ENCODE measurements around the gene ARL3. TPM values are rescaled to one million over a fixed set of nuclear protein-coding genes. Genes with fewer than 3 reads are reported as not detected.
"Not testable (repeated sequence)": the region's sequence is repeated elsewhere in the genome, so short reads cannot be mapped to it uniquely, and the experiment has no call there.

The ARL3 gene
- total RNA-seq, 2 donors from 2014 or later = 4.8 to 5.6 TPM

- Histone ChIP-seq H3K9me3 (no peaks in the 10 kb centered on the region), H3K4me3 (peak overlapping the region; percentile 97), H3K4me1 (peaks cover 7% of the 10 kb centered on the region), H3K27me3 (no peaks in the 10 kb centered on the region), H3K27ac (no peak overlapping the region), H3K9ac (ENCODE audit: low read depth in 2 of 2, low read length in 2 of 2) (peak overlapping the region in 1 of 2 donors; percentile 99), H3K36me3 (no peaks in the 10 kb centered on the region)
- no peak for DNase-seq
- TF ChIP-seq, protein P1, sequence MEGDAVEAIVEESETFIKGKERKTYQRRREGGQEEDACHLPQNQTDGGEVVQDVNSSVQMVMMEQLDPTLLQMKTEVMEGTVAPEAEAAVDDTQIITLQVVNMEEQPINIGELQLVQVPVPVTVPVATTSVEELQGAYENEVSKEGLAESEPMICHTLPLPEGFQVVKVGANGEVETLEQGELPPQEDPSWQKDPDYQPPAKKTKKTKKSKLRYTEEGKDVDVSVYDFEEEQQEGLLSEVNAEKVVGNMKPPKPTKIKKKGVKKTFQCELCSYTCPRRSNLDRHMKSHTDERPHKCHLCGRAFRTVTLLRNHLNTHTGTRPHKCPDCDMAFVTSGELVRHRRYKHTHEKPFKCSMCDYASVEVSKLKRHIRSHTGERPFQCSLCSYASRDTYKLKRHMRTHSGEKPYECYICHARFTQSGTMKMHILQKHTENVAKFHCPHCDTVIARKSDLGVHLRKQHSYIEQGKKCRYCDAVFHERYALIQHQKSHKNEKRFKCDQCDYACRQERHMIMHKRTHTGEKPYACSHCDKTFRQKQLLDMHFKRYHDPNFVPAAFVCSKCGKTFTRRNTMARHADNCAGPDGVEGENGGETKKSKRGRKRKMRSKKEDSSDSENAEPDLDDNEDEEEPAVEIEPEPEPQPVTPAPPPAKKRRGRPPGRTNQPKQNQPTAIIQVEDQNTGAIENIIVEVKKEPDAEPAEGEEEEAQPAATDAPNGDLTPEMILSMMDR (IDR thresholded peaks at IDR 0.05) = no peak
- intact Hi-C loops (cut with DNase I) = no loop called here
Observed at GRCh38 chr10:102745157-102745556, 31.0 kb upstream of the ARL3 start.

- intact Hi-C loops (cut with DNase I) = no loop called here
- no peaks in the 10 kb centered on the region for H3K36me3 ChIP-seq
- H3K4me3 ChIP-seq = peak overlapping the region; percentile 97
- TF ChIP-seq, protein P1 (IDR thresholded peaks at IDR 0.05) = no peak
- peak overlapping the region; percentile 91 to 99 for H3K9ac ChIP-seq (ENCODE audit: low read depth in 2 of 2, low read length in 2 of 2)
- H3K27ac ChIP-seq = peak overlapping the region; percentile 79
- H3K9me3 ChIP-seq = no peaks in the 10 kb centered on the region
- no peaks in the 10 kb centered on the region for H3K27me3 ChIP-seq
- no peak for DNase-seq
- H3K4me1 ChIP-seq = peaks cover 7% of the 10 kb centered on the region
Observed at GRCh38 chr10:102744374-102745051, 30.3 kb upstream of the ARL3 start.

GRCh38 chr10:102743588-102744373, 29.6 kb upstream of the ARL3 start, which contains the start of gene WBP1L:
WBP1L (plus strand) TSS chr10:102743948; CDS start chr10:102744054, 106 bp downstream.
- H3K4me1 ChIP-seq = peaks cover 7% of the 10 kb centered on the region
- H3K9ac ChIP-seq (ENCODE audit: low read depth in 2 of 2, low read length in 2 of 2) = peak within 1 kb of the TSS; percentile 91 to 99
- peak within 1 kb of the TSS; percentile 79 for H3K27ac ChIP-seq
- intact Hi-C loops (cut with DNase I) = no loop called here
- no peaks in the 10 kb centered on the region for H3K27me3 ChIP-seq
- DNase-seq = peak; percentile 97
- H3K9me3 ChIP-seq = no peaks in the 10 kb centered on the region
- H3K4me3 ChIP-seq = peak within 1 kb of the TSS; percentile 97
- TF ChIP-seq, protein P1 (IDR thresholded peaks at IDR 0.05) = no peak
- no peaks in the 10 kb centered on the region for H3K36me3 ChIP-seq

DNA sequence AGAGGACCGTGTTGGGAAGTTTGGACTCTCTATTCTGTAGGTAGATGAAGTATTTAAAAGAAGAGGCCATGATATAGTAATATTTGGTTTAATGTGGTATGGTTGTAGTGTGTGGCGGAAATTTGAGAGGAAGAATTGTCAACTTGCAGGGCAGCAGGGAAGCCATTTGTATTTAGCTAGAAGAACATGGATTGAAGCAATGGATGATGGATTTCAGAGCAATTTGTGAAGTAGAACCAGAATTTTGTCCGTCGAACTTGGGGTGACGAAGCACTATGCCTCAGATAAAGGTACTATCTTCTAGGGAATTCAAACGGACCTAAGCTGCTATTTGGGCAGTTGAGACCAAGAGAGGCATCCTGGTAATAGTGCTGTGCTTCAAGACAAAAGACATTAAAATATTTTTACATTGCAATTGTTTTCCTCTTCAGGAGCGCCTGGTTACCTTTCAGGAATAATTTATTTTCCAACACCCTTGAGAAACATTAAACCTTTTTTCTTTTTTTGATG, 28.9 kb upstream of the ARL3 start:
- H3K9me3 ChIP-seq = no peaks in the 10 kb centered on the region
- no peaks in the 10 kb centered on the region for H3K27me3 ChIP-seq
- H3K4me3 ChIP-seq = peak overlapping the region; percentile 2
- DNase-seq = no peak
- intact Hi-C loops (cut with DNase I) = no loop called here
- no peak overlapping the region for H3K27ac ChIP-seq
- peaks cover 7% of the 10 kb centered on the region for H3K4me1 ChIP-seq
- H3K9ac ChIP-seq (ENCODE audit: low read depth in 2 of 2, low read length in 2 of 2) = no peak overlapping the region
- no peaks in the 10 kb centered on the region for H3K36me3 ChIP-seq
- TF ChIP-seq, protein P1 (IDR thresholded peaks at IDR 0.05) = no peak

GRCh38 chr10:102742313-102742712, 28.1 kb upstream of the ARL3 start:
- H3K4me1 ChIP-seq; DNase-seq; intact Hi-C loops (cut with DNase I); H3K36me3 ChIP-seq; H3K27me3 ChIP-seq; H3K9me3 ChIP-seq; H3K4me3 ChIP-seq; H3K9ac ChIP-seq (ENCODE audit: low read depth in 2 of 2, low read length in 2 of 2); H3K27ac ChIP-seq: not testable (repeated sequence)

Measured in colonic mucosa (tissue), 4 donors.